ENCODE data around the gene HSP90B1.

DNA sequence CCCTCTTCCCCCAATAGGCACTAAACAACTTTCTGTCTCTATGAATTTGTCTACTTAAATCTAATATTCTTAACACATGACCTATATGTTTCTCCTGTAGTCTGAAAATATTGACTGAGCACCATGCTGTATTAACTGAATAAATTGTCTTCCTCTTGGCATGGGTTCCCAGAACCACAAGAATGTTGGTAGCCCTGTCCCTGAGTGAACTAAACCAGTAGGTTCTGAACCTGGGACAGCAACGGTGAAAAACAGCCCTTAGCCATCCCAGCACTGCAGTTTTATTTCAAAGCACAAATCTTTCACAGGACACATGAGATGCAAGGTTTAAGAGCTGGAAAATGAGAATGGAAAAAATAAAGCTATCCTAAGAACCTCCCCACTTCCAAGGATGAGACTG, 20.4 kb upstream of the HSP90B1 start:
- TF ChIP-seq MAZ (CRISPR knock-in tag; conservative IDR thresholded peaks at IDR 0.05 in 1 of 2, IDR thresholded peaks at IDR 0.05 in 1 of 2), result no peak
- TF ChIP-seq, protein P1, sequence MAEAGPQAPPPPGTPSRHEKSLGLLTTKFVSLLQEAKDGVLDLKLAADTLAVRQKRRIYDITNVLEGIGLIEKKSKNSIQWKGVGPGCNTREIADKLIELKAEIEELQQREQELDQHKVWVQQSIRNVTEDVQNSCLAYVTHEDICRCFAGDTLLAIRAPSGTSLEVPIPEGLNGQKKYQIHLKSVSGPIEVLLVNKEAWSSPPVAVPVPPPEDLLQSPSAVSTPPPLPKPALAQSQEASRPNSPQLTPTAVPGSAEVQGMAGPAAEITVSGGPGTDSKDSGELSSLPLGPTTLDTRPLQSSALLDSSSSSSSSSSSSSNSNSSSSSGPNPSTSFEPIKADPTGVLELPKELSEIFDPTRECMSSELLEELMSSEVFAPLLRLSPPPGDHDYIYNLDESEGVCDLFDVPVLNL (CRISPR knock-in tag; IDR thresholded peaks at IDR 0.05; ENCODE audit: low read depth), result no peak
- TF ChIP-seq, protein P2, sequence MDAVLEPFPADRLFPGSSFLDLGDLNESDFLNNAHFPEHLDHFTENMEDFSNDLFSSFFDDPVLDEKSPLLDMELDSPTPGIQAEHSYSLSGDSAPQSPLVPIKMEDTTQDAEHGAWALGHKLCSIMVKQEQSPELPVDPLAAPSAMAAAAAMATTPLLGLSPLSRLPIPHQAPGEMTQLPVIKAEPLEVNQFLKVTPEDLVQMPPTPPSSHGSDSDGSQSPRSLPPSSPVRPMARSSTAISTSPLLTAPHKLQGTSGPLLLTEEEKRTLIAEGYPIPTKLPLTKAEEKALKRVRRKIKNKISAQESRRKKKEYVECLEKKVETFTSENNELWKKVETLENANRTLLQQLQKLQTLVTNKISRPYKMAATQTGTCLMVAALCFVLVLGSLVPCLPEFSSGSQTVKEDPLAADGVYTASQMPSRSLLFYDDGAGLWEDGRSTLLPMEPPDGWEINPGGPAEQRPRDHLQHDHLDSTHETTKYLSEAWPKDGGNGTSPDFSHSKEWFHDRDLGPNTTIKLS (IDR thresholded peaks at IDR 0.05; ENCODE audit: borderline replicate concordance, low read depth), result no peak
- TF ChIP-seq EP300 (IDR thresholded peaks at IDR 0.05; ENCODE audit: low read length), result no peak
- TF ChIP-seq BACH1 (tag; IDR thresholded peaks at IDR 0.05), result no peak
- no peak for TF ChIP-seq EWSR1 (IDR thresholded peaks at IDR 0.05; ENCODE audit: borderline replicate concordance, low read depth, partially characterized antibody)
- TF ChIP-seq, protein P3, sequence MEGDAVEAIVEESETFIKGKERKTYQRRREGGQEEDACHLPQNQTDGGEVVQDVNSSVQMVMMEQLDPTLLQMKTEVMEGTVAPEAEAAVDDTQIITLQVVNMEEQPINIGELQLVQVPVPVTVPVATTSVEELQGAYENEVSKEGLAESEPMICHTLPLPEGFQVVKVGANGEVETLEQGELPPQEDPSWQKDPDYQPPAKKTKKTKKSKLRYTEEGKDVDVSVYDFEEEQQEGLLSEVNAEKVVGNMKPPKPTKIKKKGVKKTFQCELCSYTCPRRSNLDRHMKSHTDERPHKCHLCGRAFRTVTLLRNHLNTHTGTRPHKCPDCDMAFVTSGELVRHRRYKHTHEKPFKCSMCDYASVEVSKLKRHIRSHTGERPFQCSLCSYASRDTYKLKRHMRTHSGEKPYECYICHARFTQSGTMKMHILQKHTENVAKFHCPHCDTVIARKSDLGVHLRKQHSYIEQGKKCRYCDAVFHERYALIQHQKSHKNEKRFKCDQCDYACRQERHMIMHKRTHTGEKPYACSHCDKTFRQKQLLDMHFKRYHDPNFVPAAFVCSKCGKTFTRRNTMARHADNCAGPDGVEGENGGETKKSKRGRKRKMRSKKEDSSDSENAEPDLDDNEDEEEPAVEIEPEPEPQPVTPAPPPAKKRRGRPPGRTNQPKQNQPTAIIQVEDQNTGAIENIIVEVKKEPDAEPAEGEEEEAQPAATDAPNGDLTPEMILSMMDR (IDR thresholded peaks at IDR 0.05 in 2 of 3, conservative IDR thresholded peaks at IDR 0.05 in 1 of 3; ENCODE audit: insufficient read depth in 2 of 3, low read depth in 1 of 3, low read length in 3 of 3), result no peak
- TF ChIP-seq, protein P4, sequence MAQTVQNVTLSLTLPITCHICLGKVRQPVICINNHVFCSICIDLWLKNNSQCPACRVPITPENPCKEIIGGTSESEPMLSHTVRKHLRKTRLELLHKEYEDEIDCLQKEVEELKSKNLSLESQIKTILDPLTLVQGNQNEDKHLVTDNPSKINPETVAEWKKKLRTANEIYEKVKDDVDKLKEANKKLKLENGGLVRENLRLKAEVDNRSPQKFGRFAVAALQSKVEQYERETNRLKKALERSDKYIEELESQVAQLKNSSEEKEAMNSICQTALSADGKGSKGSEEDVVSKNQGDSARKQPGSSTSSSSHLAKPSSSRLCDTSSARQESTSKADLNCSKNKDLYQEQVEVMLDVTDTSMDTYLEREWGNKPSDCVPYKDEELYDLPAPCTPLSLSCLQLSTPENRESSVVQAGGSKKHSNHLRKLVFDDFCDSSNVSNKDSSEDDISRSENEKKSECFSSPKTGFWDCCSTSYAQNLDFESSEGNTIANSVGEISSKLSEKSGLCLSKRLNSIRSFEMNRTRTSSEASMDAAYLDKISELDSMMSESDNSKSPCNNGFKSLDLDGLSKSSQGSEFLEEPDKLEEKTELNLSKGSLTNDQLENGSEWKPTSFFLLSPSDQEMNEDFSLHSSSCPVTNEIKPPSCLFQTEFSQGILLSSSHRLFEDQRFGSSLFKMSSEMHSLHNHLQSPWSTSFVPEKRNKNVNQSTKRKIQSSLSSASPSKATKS (CRISPR knock-in tag; IDR thresholded peaks at IDR 0.05), result no peak
- no peak for TF ChIP-seq TAF7 (tag; IDR thresholded peaks at IDR 0.05)
- TF ChIP-seq SIRT6 (IDR thresholded peaks at IDR 0.05; ENCODE audit: low read depth, low read length), result no peak
- no peak for TF ChIP-seq ZNF140 (CRISPR knock-in tag; IDR thresholded peaks at IDR 0.05)
- no peak for TF ChIP-seq RAD21 (CRISPR knock-in tag; conservative IDR thresholded peaks at IDR 0.05 in 1 of 2, IDR thresholded peaks at IDR 0.05 in 1 of 2)

Measured in K562 (cell line).